ENCODE results near the gene DGKB. TPM values are rescaled to one million over a fixed set of nuclear protein-coding genes. Genes with fewer than 3 reads are reported as not detected.

The DGKB gene
- total RNA-seq, 1 donor from 2014 or later = 0.30 TPM

- Histone ChIP-seq H3K27ac (replicated peaks) (no peak overlapping the region), H3K27me3 (ENCODE audit: low read depth) (no peaks in the 10 kb centered on the region), H3K36me3 (no peaks in the 10 kb centered on the region), H3K4me3 (no peak overlapping the region), H3K9me3 (replicated peaks) (peaks cover 11% of the 10 kb centered on the region), H3K4me1 (no peaks in the 10 kb centered on the region)
- intact Hi-C loops (cut with micrococcal nuclease) = no loop called here
- TF ChIP-seq, protein P1, sequence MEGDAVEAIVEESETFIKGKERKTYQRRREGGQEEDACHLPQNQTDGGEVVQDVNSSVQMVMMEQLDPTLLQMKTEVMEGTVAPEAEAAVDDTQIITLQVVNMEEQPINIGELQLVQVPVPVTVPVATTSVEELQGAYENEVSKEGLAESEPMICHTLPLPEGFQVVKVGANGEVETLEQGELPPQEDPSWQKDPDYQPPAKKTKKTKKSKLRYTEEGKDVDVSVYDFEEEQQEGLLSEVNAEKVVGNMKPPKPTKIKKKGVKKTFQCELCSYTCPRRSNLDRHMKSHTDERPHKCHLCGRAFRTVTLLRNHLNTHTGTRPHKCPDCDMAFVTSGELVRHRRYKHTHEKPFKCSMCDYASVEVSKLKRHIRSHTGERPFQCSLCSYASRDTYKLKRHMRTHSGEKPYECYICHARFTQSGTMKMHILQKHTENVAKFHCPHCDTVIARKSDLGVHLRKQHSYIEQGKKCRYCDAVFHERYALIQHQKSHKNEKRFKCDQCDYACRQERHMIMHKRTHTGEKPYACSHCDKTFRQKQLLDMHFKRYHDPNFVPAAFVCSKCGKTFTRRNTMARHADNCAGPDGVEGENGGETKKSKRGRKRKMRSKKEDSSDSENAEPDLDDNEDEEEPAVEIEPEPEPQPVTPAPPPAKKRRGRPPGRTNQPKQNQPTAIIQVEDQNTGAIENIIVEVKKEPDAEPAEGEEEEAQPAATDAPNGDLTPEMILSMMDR (IDR thresholded peaks at IDR 0.05; ENCODE audit: borderline replicate concordance) = no peak
- DNase-seq = no peak
Measured at GRCh38 chr7:14777806-14778205, 124.7 kb downstream of the DGKB start.

- no peak overlapping the region for H3K27ac ChIP-seq (replicated peaks)
- no peaks in the 10 kb centered on the region for H3K36me3 ChIP-seq
- no peak for DNase-seq
- no peaks in the 10 kb centered on the region for H3K4me1 ChIP-seq
- no peaks in the 10 kb centered on the region for H3K27me3 ChIP-seq (ENCODE audit: low read depth)
- TF ChIP-seq, protein P1 (IDR thresholded peaks at IDR 0.05; ENCODE audit: borderline replicate concordance) = no peak
- intact Hi-C loops (cut with micrococcal nuclease) = no loop called here
- H3K9me3 ChIP-seq (replicated peaks) = peaks cover 11% of the 10 kb centered on the region
- H3K4me3 ChIP-seq = no peak overlapping the region
Measured at GRCh38 chr7:14776266-14776665, 126.3 kb downstream of the DGKB start.

DNA sequence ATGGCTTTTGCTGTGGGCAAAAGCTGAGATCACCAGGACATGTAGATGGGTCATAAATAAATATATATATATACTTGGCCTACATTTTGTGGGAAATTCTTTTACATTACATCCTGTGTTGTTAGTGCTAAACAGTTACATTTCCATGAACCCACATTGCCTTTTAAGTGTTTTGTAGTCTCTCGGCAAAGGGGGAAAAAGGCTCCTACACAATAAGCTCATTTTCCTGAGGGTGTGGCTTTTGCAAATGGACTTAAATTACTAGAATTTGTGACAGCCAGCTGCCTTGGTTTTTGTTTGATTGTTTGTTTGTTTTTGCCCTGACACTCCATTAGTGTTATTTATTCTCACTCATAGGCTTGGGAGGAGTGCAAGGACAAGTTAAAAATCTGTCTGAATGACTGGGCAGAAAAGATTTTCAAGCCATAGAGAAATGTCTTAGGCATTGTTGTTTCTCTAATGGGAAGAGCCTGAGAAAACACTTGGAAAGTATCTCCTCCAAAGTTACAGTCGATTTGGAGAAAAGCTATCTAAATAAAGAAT, 128.8 kb downstream of the DGKB start:
- intact Hi-C loops (cut with micrococcal nuclease) = no loop called here
- DNase-seq = no peak
- H3K9me3 ChIP-seq (replicated peaks) = peaks cover 11% of the 10 kb centered on the region
- no peak overlapping the region for H3K4me3 ChIP-seq
- TF ChIP-seq, protein P1 (IDR thresholded peaks at IDR 0.05; ENCODE audit: borderline replicate concordance) = no peak
- no peak overlapping the region for H3K27ac ChIP-seq (replicated peaks)
- no peaks in the 10 kb centered on the region for H3K27me3 ChIP-seq (ENCODE audit: low read depth)
- H3K4me1 ChIP-seq = no peaks in the 10 kb centered on the region
- H3K36me3 ChIP-seq = no peaks in the 10 kb centered on the region

DNA sequence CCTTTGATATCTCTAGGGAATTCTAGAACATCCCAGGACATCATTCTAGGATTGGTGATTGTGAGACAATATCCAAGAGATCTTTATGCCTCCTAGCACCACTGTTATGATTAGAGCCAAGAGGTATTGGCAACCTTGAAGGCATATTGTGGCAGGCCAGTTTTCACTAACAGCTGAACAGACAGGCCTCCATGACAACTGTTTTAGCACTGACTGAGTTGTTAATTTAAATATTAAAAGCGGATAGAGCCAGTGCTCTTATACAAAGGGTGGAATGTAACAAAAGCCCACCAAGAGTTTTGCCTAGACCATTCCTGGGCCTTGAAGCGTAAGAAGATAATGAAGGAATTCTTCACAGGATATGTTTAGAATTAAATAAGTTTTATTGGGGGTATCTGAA, 131.9 kb downstream of the DGKB start:
- no peak overlapping the region for H3K27ac ChIP-seq (replicated peaks)
- no peak overlapping the region for H3K4me3 ChIP-seq
- H3K9me3 ChIP-seq (replicated peaks) = no peaks in the 10 kb centered on the region
- TF ChIP-seq, protein P1 (IDR thresholded peaks at IDR 0.05; ENCODE audit: borderline replicate concordance) = no peak
- no peaks in the 10 kb centered on the region for H3K4me1 ChIP-seq
- no peaks in the 10 kb centered on the region for H3K27me3 ChIP-seq (ENCODE audit: low read depth)
- intact Hi-C loops (cut with micrococcal nuclease) = no loop called here
- DNase-seq = no peak
- no peaks in the 10 kb centered on the region for H3K36me3 ChIP-seq

- intact Hi-C loops (cut with micrococcal nuclease) = no loop called here
Measured at GRCh38 chr7:14769261-14769660, 133.3 kb downstream of the DGKB start.

More at GRCh38 chr7:14769261-14769660, 133.3 kb downstream of the DGKB start:
- no peaks in the 10 kb centered on the region for H3K4me1 ChIP-seq
- H3K27ac ChIP-seq (replicated peaks) = no peak overlapping the region
- DNase-seq = no peak
- no peaks in the 10 kb centered on the region for H3K27me3 ChIP-seq (ENCODE audit: low read depth)
- TF ChIP-seq, protein P1 (IDR thresholded peaks at IDR 0.05; ENCODE audit: borderline replicate concordance) = no peak
- no peaks in the 10 kb centered on the region for H3K36me3 ChIP-seq
- no peaks in the 10 kb centered on the region for H3K9me3 ChIP-seq (replicated peaks)
- H3K4me3 ChIP-seq = no peak overlapping the region

Measured in left ventricle myocardium inferior (tissue), 1 donor.